B cell (primary cell): ENCODE data around the gene TRIOBP. TPM values are rescaled to one million over a fixed set of nuclear protein-coding genes. Genes with fewer than 3 reads are reported as not detected.

Experiments
- ATAC-seq: fragments of 200-7000 bp; cut with Tn5 transposase; one replicate; pipeline ENCODE4 v1.10.0; 2021; ENCODE audit warnings: low read depth, mild to moderate bottlenecking, moderate number of reproducible peaks, moderate library complexity
- CTCF ChIA-PET: fragments of 350-600 bp; sonication (Branson Sonifier 250); formaldehyde crosslinking; loops from one replicate; lab custom pipeline; 2021; ENCODE audit warnings: antibody characterized with exemption, inconsistent platforms; lab: Charles Lee
- POLR2A ChIA-PET: fragments of 350-600 bp; sonication (Branson Sonifier 250); formaldehyde crosslinking; loops from one replicate; lab custom pipeline; 2021; ENCODE audit warnings: antibody characterized with exemption; lab: Charles Lee
- DNase-seq: peaks from one replicate; pipeline ENCODE4 v3.0.0; 2013
- H2AFZ ChIP-seq: 2 replicates; pipeline ENCODE4 v1.6.1; 2012; ENCODE audit warnings: mild to moderate bottlenecking, low read depth, low read length; ENCODE audit not compliant: insufficient read depth, poor library complexity, severe bottlenecking
- H3K27ac ChIP-seq, 2 donors: 1 replicate in 1 of 2; 2 replicates in 1 of 2; pipeline ENCODE4 v1.5.1; 2012 to 2013; ENCODE audit warnings: low read length in 2 of 2, mild to moderate bottlenecking in 2 of 2, moderate library complexity in 1 of 2
- H3K27me3 ChIP-seq, 4 experiments: fragments of 200-600 bp in 1 of 4; sonication (generic) in 1 of 4; replicated peaks in 1 of 4; 1 replicate in 2 of 4; 2 replicates in 2 of 4; pipeline versions ENCODE4 v1.6.1 to v1.7.0; 2013 to 2016; ENCODE audit warnings: low read length in 3 of 4, mild to moderate bottlenecking in 2 of 4, mixed read lengths in 1 of 4, moderate library complexity in 1 of 4; ENCODE audit not compliant: insufficient read depth in 4 of 4, control insufficient read depth in 3 of 4; ENCODE audit errors: control extremely low read depth in 1 of 4
- H3K36me3 ChIP-seq, 2 experiments: replicated peaks in 1 of 2; 1 replicate in 1 of 2; 2 replicates in 1 of 2; pipeline versions ENCODE4 v1.6.1 to v1.7.1; 2013; ENCODE audit warnings: low read length in 1 of 2; ENCODE audit not compliant: insufficient read depth in 2 of 2, control insufficient read depth in 1 of 2; ENCODE audit errors: control extremely low read depth in 1 of 2, extremely low read depth in 1 of 2
- H3K4me1 ChIP-seq, 2 donors: fragments of 200-600 bp in 1 of 2; sonication (generic) in 1 of 2; 1 replicate in 1 of 2; 2 replicates in 1 of 2; pipeline versions ENCODE4 v1.5.1 to v1.6.1; 2013 to 2017; ENCODE audit warnings: low read length in 2 of 2; ENCODE audit not compliant: control insufficient read depth in 2 of 2, insufficient read depth in 2 of 2
- H3K4me2 ChIP-seq: replicated peaks from 2 replicates; pipeline ENCODE3; 2012; ENCODE audit warnings: mild to moderate bottlenecking, low read depth, low read length; ENCODE audit not compliant: poor library complexity, severe bottlenecking
- H3K4me3 ChIP-seq, 5 experiments: fragments of 200-600 bp in 1 of 5; sonication (generic) in 1 of 5; 1 replicate in 3 of 5; 2 replicates in 2 of 5; pipeline versions ENCODE4 v1.5.1 to v1.7.0; 2011 to 2016; ENCODE audit warnings: low read length in 4 of 5, mild to moderate bottlenecking in 4 of 5, low read depth in 2 of 5, control low read depth in 1 of 5, moderate library complexity in 1 of 5; ENCODE audit not compliant: insufficient read depth in 1 of 5; ENCODE audit errors: control extremely low read depth in 1 of 5, extremely low read depth in 1 of 5
- H3K79me2 ChIP-seq: fragments of 200-600 bp; sonication (generic); one replicate; pipeline ENCODE4 v1.6.0; 2016; ENCODE audit warnings: low read length; ENCODE audit not compliant: control insufficient read depth, insufficient read depth
- H3K9ac ChIP-seq: fragments of 200-600 bp; sonication (generic); 2 replicates; pipeline ENCODE4 v1.6.1; 2017; ENCODE audit warnings: mild to moderate bottlenecking, low read length, moderate library complexity
- H3K9me3 ChIP-seq, 3 donors: one replicate each; pipeline versions ENCODE4 v1.6.1 to v1.7.1; 2013; ENCODE audit warnings: low read length in 2 of 3; ENCODE audit not compliant: control insufficient read depth in 2 of 3, insufficient read depth in 1 of 3; ENCODE audit errors: control extremely low read depth in 1 of 3
- H4K20me1 ChIP-seq: 2 replicates; pipeline ENCODE4 v1.6.0; 2012; ENCODE audit warnings: mild to moderate bottlenecking, low read length; ENCODE audit not compliant: insufficient read depth, control insufficient read depth, poor library complexity, severe bottlenecking
- H3K27ac Mint-ChIP-seq: one replicate; pipeline ENCODE4 v1.8.0; 2021; ENCODE audit warnings: mixed read lengths
- H3K27me3 Mint-ChIP-seq: one replicate; pipeline ENCODE4 v1.8.0; 2021; ENCODE audit warnings: mixed read lengths
- H3K4me1 Mint-ChIP-seq: one replicate; pipeline ENCODE4 v1.8.0; 2021; ENCODE audit warnings: mixed read lengths
- H3K4me3 Mint-ChIP-seq: one replicate; pipeline ENCODE4 v1.8.0; 2021; ENCODE audit warnings: mixed read lengths
- H3K9me3 Mint-ChIP-seq: one replicate; pipeline ENCODE4 v1.8.0; 2022; ENCODE audit warnings: mixed read lengths; ENCODE audit not compliant: insufficient read depth
- EZH2 ChIP-seq: IDR thresholded peaks from 2 replicates; pipeline ENCODE4 v1.6.1; 2012; ENCODE audit warnings: borderline replicate concordance, low read depth, mild to moderate bottlenecking, moderate library complexity, low read length; ENCODE audit not compliant: insufficient read depth, poor library complexity, severe bottlenecking
- WGBS: methylation state at CpG from one replicate; pipeline ENCODE4 v1.1.5; 2013; ENCODE audit warnings: missing lambda C conversion rate; ENCODE audit not compliant: insufficient coverage; 5-methylcytosine and 5-hydroxymethylcytosine counted together
- intact Hi-C: fragments of 100-400 bp; cut with micrococcal nuclease; formaldehyde crosslinking; loops from one replicate; pipeline ENCODE4 v1.10.0; 2022
- polyA plus RNA-seq: library from polyadenylated mRNA; depleted of rRNA; stranded (reverse); fragments of >200 nt; gene quantifications from 2 replicates; pipeline ENCODE4 v1.2.3, GENCODE V29; 2012
- total RNA-seq, 2 donors: library from RNA; stranded (reverse); fragments of 120-200 nt in 1 of 2; gene quantifications; 1 replicate in 1 of 2; 2 replicates in 1 of 2; pipeline versions ENCODE4 v1.2.3 to v1.2.4, GENCODE V29; 2013 to 2022
- TF ChIP-seq, protein P1 (sequence below): fragments of 200-600 bp; IDR thresholded peaks from one replicate; pipeline ENCODE4 v1.8.0; 2022; ENCODE audit warnings: antibody characterized with exemption, mild to moderate bottlenecking

TRIOBP gene
- total and polyA plus RNA-seq, 2 donors (not counting 1 experiment from before 2014, with no cell fraction given) = 26.8 to 47.5 TPM

DNA sequence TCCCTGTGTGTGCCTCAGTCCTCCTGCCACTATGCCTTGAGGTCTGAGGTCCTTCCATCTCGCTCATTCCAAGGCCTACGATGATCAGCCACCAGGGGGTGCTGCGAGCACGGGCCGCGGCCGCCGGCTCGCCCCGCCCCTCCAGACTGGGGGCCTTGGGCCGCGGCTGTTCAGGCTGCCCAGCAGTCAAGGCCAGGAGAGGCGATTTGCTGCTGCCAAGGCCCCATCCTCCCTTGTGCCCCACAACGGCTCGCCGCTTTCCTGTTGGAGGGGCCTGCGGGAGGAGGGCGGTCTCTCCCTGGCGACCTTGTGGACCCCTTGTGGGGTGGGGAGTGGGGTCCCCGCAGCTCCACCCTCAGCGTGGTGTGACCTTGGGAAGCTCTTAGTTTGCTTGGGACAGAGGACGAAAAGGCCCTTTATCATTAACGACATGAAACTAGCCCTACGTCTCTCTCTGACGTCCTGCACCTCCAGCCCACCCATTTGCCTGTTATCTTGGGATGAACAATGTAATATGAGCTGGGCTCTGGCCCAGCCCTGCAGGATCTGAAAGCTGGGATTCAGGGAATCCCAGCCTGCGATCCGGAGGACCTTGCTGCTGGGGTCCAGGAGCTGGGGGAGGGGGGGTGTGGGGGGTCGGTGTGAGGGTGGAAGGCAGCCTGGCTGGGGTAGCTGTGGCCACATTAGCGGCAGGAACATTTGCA is 121.0 kb downstream of the TRIOBP start:
- no peak for TF ChIP-seq EZH2
- TF ChIP-seq, protein P1, sequence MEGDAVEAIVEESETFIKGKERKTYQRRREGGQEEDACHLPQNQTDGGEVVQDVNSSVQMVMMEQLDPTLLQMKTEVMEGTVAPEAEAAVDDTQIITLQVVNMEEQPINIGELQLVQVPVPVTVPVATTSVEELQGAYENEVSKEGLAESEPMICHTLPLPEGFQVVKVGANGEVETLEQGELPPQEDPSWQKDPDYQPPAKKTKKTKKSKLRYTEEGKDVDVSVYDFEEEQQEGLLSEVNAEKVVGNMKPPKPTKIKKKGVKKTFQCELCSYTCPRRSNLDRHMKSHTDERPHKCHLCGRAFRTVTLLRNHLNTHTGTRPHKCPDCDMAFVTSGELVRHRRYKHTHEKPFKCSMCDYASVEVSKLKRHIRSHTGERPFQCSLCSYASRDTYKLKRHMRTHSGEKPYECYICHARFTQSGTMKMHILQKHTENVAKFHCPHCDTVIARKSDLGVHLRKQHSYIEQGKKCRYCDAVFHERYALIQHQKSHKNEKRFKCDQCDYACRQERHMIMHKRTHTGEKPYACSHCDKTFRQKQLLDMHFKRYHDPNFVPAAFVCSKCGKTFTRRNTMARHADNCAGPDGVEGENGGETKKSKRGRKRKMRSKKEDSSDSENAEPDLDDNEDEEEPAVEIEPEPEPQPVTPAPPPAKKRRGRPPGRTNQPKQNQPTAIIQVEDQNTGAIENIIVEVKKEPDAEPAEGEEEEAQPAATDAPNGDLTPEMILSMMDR = peak; percentile 90
- Histone ChIP-seq H3K79me2 (no peaks in the 10 kb centered on the region), H3K4me3 (peak overlapping the region in 4 of 5 experiments; percentile 29 to 51 (median 40)), H3K4me1 (peaks cover 19 to 20% of the 10 kb centered on the region in 2 donors), H3K9me3 (peaks cover 0 to 4% (median 0%) of the 10 kb centered on the region in 3 donors), H3K9ac (peak overlapping the region; percentile 64), H3K27ac (no peak overlapping the region), H3K27me3 (peaks cover 0 to 44% (median 9%) of the 10 kb centered on the region in 4 experiments), H2AFZ (peak overlapping the region; percentile 95), H3K4me2 (peak overlapping the region; percentile 86), H3K36me3 (no peaks in the 10 kb centered on the region), H4K20me1 (no peaks in the 10 kb centered on the region)
- 3% methylated on average over 18 of the region's 29 CpGs for WGBS
- CTCF ChIA-PET = interaction anchor here (0.6 to 6.0 kb wide), 25 partner anchors 9 to 949 kb away, joined by 3 to 177 read pairs (median 5); partner anchors contain the start of genes ANKRD54, C22orf23, EIF3L and GCAT
- ATAC-seq (peak; percentile 90), DNase-seq (peak; percentile 86)
- H3K9me3 Mint-ChIP-seq = no peaks in the 10 kb centered on the region
- intact Hi-C loops = loop anchor here (1.0 to 5.0 kb wide), 2 partner anchors 45 to 134 kb away; partner anchors contain the start of genes C22orf23 and POLR2F
- H3K4me1 Mint-ChIP-seq = peaks cover 10% of the 10 kb centered on the region
- H3K4me3 Mint-ChIP-seq = peak overlapping the region; percentile 82
- POLR2A ChIA-PET = interaction anchor here (0.6 to 0.9 kb wide), 2 partner anchors 13 to 46 kb away, joined by 3 to 4 read pairs; a partner anchor contains a TSS
- H3K27ac Mint-ChIP-seq = no peak overlapping the region
- H3K27me3 Mint-ChIP-seq = peaks cover 19% of the 10 kb centered on the region
